ENCODE measurements around the gene MED12L. TPM values are rescaled to one million over a fixed set of nuclear protein-coding genes. Genes with fewer than 3 reads are reported as not detected.

Gene MED12L
- total RNA-seq, 4 donors from 2014 or later = 0.15 to 0.37 (median 0.22) TPM

DNA sequence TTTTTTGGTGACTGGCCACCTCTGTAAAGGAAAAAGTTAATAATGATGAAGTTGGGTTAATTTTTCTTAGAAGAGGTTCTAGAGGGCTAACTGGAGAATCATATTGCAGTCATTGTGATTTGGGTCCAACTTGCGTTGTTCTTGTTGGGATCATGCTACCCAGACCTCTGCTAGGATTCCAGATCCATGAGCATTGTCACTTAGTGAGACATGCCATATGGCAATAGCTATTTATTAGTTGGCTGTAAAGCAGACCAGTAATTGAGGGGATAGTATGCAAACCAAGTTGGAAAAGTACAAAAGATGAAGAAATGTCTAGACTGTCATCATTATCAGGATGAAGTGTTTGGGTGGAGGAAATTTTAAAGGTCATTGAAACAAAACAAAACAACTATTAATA is 329.8 kb downstream of the MED12L start:
- no peak overlapping the region for H3K4me3 ChIP-seq (ENCODE audit: low read depth, poor library complexity, severe bottlenecking)
- no peak for TF ChIP-seq POLR2A (IDR thresholded peaks at IDR 0.05)
- TF ChIP-seq, protein P1, sequence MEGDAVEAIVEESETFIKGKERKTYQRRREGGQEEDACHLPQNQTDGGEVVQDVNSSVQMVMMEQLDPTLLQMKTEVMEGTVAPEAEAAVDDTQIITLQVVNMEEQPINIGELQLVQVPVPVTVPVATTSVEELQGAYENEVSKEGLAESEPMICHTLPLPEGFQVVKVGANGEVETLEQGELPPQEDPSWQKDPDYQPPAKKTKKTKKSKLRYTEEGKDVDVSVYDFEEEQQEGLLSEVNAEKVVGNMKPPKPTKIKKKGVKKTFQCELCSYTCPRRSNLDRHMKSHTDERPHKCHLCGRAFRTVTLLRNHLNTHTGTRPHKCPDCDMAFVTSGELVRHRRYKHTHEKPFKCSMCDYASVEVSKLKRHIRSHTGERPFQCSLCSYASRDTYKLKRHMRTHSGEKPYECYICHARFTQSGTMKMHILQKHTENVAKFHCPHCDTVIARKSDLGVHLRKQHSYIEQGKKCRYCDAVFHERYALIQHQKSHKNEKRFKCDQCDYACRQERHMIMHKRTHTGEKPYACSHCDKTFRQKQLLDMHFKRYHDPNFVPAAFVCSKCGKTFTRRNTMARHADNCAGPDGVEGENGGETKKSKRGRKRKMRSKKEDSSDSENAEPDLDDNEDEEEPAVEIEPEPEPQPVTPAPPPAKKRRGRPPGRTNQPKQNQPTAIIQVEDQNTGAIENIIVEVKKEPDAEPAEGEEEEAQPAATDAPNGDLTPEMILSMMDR (IDR thresholded peaks at IDR 0.05) = no peak
- DNase-seq (ENCODE audit: low spot score in 2 of 2) = no peak
- 50 to 86% methylated on average over 1 of the region's 1 CpG for WGBS, 2 donors
- intact Hi-C loops (cut with DNase I; ENCODE audit: low total_unique reads) = no loop called here

- H3K4me3 ChIP-seq (ENCODE audit: low read depth, poor library complexity, severe bottlenecking) = no peak overlapping the region
- intact Hi-C loops (cut with DNase I; ENCODE audit: low total_unique reads) = no loop called here
- DNase-seq (ENCODE audit: low spot score in 2 of 2) = no peak
- 76 to 94% methylated on average over 6 of the region's 6 CpGs for WGBS, 2 donors
- TF ChIP-seq POLR2A (IDR thresholded peaks at IDR 0.05) = no peak
- TF ChIP-seq, protein P1 (IDR thresholded peaks at IDR 0.05) = no peak
These were observed 334.3 kb downstream of the MED12L start for GRCh38 chr3:151419806-151420205.

DNA sequence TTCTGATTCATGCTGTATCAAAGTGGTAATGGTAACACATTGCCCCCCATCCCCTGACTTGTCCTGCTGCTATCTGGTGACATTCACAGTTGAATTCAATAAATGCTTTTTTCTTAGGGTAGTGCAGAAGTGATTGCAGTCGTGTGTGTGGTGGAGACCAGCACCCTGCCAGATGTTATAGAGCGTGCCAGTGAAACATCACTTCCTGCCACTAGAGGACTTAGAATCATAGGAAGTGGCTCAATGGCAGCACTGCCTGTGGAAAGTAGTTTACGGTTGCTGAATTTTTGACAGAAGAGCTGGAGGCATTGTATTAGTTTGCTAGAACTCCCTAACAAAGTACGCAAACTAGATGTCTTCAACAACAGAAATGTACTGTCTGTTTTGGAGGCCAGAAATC is 336.5 kb downstream of the MED12L start:
- no peak for TF ChIP-seq POLR2A (IDR thresholded peaks at IDR 0.05)
- TF ChIP-seq, protein P1 (IDR thresholded peaks at IDR 0.05) = no peak
- 76 to 79% methylated on average over 4 of the region's 4 CpGs for WGBS, 2 donors
- intact Hi-C loops (cut with DNase I; ENCODE audit: low total_unique reads) = no loop called here
- DNase-seq (ENCODE audit: low spot score in 2 of 2) = no peak
- no peak overlapping the region for H3K4me3 ChIP-seq (ENCODE audit: low read depth, poor library complexity, severe bottlenecking)

DNA sequence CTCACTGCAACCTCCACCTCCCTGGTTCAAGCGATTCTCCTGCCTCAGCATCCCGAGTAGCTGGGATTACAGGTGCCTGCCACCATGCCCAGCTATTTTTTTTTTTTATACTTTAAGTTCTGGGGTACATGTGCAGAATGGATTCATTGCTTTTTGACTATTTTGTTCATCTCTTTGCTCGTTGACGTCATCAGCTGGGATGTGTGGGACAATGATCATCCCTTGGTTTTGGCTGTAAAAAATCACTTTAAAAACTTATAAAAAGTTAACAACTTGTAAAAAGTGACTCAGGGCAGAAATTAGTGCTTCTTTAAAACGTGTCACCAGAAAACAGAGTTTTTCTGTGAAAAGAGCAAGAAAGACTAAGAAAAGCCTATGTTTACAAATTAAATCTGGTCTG is 337.6 kb downstream of the MED12L start:
- WGBS, 2 donors = 72 to 74% methylated on average over 5 of the region's 5 CpGs
- no peak overlapping the region for H3K4me3 ChIP-seq (ENCODE audit: low read depth, poor library complexity, severe bottlenecking)
- TF ChIP-seq, protein P1 (IDR thresholded peaks at IDR 0.05) = no peak
- no peak for TF ChIP-seq POLR2A (IDR thresholded peaks at IDR 0.05)
- DNase-seq (ENCODE audit: low spot score in 2 of 2) = no peak
- intact Hi-C loops (cut with DNase I; ENCODE audit: low total_unique reads) = no loop called here

- no peak for DNase-seq (ENCODE audit: low spot score in 2 of 2)
- WGBS, 2 donors = 80 to 82% methylated on average over 4 of the region's 4 CpGs
- H3K4me3 ChIP-seq (ENCODE audit: low read depth, poor library complexity, severe bottlenecking) = no peak overlapping the region
- no peak for TF ChIP-seq POLR2A (IDR thresholded peaks at IDR 0.05)
- TF ChIP-seq, protein P1 (IDR thresholded peaks at IDR 0.05) = no peak
- intact Hi-C loops (cut with DNase I; ENCODE audit: low total_unique reads) = no loop called here
These were observed 340.3 kb downstream of the MED12L start for GRCh38 chr3:151425627-151426340.

GRCh38 chr3:151426341-151426657 is 340.8 kb downstream of the MED12L start:
- H3K4me3 ChIP-seq (ENCODE audit: low read depth, poor library complexity, severe bottlenecking) = no peak overlapping the region
- TF ChIP-seq POLR2A (IDR thresholded peaks at IDR 0.05) = no peak
- TF ChIP-seq, protein P1 (IDR thresholded peaks at IDR 0.05) = no peak
- intact Hi-C loops (cut with DNase I; ENCODE audit: low total_unique reads) = no loop called here
- DNase-seq (ENCODE audit: low spot score in 2 of 2) = no peak

Measured in lower leg skin (tissue), 4 donors.